Measurements from ENCODE around the gene NUTM2D.
"Not testable (repeated sequence)": the region's sequence is repeated elsewhere in the genome, so short reads cannot be mapped to it uniquely, and the experiment has no call there.

The NUTM2D gene

DNA sequence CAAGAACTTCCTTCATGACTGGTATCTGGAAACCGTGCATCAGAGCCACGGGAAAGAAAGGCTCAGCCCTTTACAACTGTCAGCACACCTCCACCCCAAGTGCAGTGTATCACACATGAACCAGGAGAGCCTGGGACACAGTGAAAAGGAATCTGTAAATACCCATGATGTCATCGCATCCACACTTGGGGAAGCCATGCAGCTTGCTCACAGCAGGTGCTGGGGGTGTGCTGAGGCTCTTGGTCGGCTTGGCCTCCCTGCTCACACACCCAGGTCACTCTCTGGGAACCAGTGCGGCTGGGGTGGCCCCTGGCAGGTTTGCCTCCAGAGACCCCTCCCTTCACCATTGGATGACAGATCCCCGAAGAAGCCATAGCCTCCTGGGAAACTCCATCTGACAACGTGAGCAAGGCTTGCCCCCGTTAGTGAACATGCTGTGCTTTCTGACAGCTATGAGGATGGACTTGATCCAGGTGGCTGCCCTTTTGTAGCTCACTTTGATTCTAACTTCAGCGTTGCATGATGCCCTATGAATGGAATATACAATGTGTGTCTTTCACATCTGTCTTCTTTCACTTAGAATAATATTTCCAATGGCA lies 12.1 kb downstream of the NUTM2D start:
- not testable (repeated sequence) for DNase-seq (ENCODE audit: low read depth)

DNA sequence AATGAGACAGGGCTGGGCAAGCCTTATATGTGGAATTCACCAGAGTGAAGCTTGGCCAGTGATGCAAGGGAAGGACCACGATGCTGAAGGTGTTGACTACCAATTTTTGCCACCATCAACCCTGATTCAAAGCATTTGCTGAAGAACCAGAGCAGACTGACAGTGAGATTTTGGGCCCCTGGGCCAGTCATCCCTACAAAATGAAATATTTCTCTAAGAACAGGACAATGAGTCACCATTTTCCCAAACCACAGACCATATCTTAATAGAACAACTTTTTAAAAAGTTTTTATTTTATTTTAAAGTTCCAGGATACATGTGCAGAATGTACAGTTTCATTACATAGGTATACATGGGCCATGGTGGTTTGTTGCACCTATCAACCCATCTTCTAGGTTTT lies 16.5 kb downstream of the NUTM2D start:
- not testable (repeated sequence) for DNase-seq (ENCODE audit: low read depth)

DNA sequence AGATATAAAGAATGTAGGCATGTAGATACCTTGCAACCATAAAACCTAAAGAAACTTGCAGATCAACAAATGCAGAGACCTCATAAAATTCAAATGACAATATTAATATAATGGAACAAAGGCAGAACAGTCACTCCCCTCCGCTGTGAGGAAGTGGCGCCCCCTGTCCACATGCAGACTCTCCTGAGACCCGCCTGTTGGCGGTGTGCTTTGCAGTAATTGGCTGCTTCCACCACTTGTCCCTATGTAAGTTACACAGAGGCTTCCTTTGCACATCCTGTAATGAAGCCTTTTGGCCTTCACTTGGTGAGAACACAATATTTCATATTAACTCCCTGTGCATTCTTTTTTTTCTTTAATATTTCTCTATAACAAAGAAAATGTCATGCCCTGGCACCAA lies 21.6 kb downstream of the NUTM2D start:
- not testable (repeated sequence) for DNase-seq (ENCODE audit: low read depth)

DNA sequence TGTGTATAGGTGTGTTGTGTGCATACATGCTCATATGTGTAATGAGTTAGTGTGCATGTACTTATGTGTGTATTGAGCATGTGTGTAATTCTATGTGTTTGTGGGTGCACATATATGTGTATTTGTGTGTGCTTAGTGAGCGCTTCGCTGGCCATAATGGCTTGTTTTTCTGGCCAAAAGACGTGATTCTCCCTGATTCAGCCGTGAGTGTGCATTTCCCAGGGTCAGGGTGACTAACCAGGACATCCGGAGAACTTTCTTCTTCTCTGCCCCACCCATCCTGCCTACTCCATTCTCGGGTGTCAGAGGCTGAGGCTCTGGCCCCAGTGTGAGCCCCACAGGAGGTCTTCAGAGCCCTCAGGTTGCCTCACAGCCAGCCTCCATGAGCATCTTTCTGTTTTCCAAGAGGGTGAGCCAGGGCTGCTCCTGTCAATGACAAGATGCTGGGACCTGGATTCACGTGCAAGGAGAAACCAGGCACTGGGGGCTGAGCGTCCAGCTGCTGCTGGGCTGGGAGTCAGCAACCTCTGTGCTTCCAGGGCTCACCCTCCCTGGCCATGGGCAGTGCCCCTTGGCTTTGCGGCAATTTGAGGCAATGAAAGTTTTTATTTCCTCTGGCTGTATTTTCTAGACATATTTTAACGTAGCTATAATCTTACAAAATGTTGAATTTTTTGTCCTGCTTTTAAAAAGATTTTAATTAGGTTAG lies 25.8 kb downstream of the NUTM2D start:
- DNase-seq (ENCODE audit: low read depth) = not testable (repeated sequence)

DNA sequence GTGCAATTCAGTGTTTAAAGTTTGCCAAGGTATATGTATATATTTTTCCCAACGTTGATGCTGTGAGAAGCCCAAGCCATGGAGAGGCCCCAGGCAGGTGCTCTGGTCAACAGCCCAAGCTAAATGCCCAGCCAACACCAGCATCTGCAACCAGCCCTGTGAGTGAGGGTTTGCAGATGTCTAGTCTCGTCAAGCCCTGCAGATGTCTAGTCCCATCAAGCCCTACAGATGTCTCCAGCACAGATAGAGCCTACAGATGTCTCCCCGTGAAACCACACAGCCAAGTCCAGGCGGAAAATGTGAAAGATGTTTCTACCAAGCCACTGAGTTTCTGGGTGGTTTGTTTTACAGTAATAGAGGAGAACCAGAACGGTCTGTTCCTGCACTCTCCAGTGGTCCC lies 26.7 kb downstream of the NUTM2D start:
- not testable (repeated sequence) for DNase-seq (ENCODE audit: low read depth)

DNA sequence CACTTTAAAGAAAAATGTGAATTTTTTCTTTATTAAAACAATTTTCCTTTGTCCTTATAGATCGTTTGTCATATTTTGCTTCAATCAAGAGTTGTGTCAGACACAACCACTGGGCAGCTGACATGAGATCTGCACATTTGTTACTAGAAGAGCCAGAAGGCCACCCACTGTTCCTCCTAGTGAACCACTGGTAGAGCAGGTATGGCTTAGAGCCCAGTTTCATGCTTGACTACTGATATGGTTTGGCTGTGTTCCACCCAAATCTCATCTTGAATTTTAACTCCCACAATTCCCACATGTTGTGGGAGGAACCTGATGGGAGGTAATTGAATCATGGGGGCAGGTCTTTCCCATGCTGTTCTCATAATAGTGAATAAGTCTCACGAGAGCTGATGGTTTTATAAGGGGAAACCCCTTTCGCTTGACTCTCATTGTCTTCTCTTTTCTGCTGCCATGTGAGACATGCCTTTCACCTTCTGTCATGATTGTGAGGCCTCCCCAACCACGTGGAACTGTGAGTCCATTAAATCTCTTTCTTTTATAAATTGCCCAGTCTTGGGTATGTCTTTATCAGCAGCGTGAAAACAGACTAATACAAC lies 28.3 kb downstream of the NUTM2D start:
- not testable (repeated sequence) for DNase-seq (ENCODE audit: low read depth)

DNA sequence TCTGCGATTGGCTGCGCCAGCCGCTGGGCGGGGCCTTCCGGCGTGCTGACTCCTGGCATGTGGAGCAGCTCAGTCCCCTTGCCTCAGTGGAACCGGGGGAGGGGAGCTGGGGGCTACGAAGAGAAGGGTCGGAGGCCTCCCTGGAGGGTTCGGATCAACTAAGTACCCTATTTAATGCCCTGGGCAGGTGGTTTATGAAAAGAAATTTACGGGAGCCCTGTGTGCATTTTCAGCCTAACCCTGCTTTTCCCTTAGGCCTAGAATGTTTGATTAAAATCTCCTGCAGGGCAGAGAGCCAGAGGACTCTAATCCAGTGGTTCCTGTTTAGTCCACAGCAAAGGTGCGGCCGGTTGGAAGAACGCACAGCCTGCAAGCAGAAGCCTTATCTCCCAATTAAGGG lies 33.8 kb downstream of the NUTM2D start:
- not testable (repeated sequence) for DNase-seq (ENCODE audit: low read depth)

DNA sequence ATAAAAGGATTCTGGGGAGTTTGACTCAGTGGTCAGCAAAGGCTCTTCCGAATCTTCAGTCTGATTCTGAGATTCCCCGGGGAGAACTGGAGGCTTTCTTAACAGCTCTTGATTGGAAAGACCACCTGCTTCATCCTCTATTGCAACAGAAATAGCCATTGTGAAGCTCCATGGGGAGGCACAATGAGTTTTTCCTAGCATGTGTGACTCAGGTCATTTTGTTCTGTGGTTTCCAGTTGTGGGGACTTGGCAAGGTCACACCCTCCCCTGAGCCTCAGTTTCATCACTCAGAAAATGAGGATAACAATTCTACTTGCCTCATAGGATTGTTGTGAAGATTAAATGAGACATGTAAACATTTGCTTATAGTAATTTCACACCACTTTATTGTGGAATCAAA lies 38.7 kb downstream of the NUTM2D start:
- not testable (repeated sequence) for DNase-seq (ENCODE audit: low read depth)

DNA sequence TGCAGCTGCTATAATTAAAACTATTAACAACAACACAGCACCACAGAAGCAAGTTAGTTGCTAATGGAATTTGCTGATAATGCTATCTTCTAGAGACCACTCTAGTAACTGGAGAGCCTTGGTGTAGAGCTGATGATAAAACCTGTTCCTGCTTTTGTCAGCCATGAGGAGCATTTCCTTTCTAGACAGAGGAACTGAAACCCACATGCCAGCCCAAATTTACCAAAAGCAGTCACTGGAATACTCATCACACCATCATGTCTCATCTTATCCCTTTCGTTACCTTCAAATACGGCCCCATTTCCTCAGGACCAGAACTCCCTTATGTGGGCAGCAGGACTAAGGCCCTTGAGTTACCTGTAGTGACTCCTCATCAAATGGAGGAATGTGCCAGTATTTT lies 40.9 kb downstream of the NUTM2D start:
- DNase-seq (ENCODE audit: low read depth) = not testable (repeated sequence)

DNA sequence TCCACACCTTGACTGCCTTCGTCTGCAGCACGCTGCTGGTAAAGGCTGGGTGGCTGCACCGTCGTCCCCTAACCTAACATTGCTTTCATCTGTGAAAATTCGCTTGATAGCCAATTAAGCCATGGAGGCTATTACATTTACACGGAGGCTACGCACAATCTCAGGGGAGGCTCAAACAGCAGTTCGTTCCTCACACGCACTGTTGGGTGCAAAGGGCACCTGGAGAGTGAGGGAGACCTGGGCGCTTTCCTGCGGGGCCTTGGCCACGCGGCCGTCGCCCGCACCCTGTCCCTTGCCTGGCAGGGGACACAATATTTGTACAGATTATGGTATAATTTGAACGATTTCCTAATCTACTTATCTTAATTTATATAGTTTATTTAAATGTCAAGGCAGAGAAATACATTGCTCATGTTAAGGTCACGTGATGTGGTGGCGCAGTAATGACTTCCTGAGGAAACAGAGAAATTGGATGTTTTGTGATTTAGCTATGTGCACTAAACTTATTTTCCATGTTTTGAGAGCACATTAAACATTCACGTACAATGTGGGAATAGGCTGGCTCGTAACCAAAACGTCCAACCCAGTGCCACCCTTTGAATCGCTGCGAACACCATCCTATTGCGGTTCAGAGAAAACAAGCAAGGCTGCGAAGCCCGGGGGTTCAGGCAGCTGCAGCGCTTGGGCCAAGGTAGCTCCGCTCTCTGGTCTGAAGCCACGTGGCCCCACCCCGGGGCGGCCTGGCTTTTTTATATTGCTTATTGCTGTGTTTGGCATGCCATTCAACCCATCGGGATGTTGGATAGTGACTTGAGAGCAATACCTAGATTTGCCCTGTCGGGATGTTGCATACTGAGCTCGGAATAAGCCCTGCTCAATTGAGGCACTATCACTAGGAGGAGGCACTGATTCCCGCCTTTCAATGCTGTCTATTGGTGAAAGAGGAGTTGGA lies 50.2 kb downstream of the NUTM2D start:
- DNase-seq (ENCODE audit: low read depth) = not testable (repeated sequence)

DNA sequence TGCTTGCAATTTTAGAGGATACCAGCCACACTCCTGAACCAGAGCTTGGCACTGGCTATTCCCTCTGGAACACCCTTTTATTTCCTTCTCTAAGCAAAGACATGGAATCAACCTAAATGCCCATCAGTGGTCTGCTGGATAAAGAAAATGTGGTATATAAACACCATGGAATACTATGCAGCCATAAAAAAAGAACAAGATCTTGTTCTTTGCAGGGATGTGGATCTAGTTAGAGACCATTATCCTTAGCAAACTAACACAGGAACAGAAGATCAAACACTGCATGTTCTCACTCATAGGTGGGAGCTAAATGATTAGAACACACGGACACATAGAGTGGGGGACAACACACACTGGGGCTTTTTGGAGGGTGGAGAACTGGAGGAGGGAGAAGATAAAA lies 56.4 kb downstream of the NUTM2D start:
- DNase-seq (ENCODE audit: low read depth) = not testable (repeated sequence)

Measured in stimulated activated CD8-positive, alpha-beta memory T cell treated with anti-CD3 and anti-CD28 coated beads, Interleukin-4, amount 100 ng/mL, for 24 hours (primary cell).